SK-N-DZ (cell line): ENCODE results near the gene DDAH2.
A peak's percentile ranks its signal among the peaks of the same experiment; 100 is the strongest.
"Not testable (repeated sequence)": the region's sequence is repeated elsewhere in the genome, so short reads cannot be mapped to it uniquely, and the experiment has no call there.

Experiments
- DNase-seq: peaks from one replicate; pipeline ENCODE4 v3.0.0-alpha.2; 2015; ENCODE audit warnings: low spot score

Gene DDAH2

GRCh38 chr6:31713991-31714684 lies 15.0 kb downstream of the DDAH2 start:
- no peak for DNase-seq

- DNase-seq, result no peak
Observed at GRCh38 chr6:31713465-31713864, 15.6 kb downstream of the DDAH2 start.

- DNase-seq, result no peak
Observed at GRCh38 chr6:31712296-31712695, 16.8 kb downstream of the DDAH2 start.

GRCh38 chr6:31711233-31711632 lies 17.9 kb downstream of the DDAH2 start:
- DNase-seq, result no peak

- no peak for DNase-seq
Observed at GRCh38 chr6:31710523-31711219, 18.4 kb downstream of the DDAH2 start.

GRCh38 chr6:31709157-31709556 lies 19.9 kb downstream of the DDAH2 start:
- DNase-seq, result not testable (repeated sequence)

GRCh38 chr6:31708224-31708623 lies 20.9 kb downstream of the DDAH2 start:
- no peak for DNase-seq

- no peak for DNase-seq
Observed at GRCh38 chr6:31707701-31708100, 21.4 kb downstream of the DDAH2 start.

GRCh38 chr6:31706599-31706998 lies 22.5 kb downstream of the DDAH2 start, which contains the start of gene LY6G6F:
TSS of gene LY6G6F (plus strand) at chr6:31706866. CDS start at chr6:31706907, 41 bp downstream.
- no peak for DNase-seq

GRCh38 chr6:31705931-31706330 lies 23.2 kb downstream of the DDAH2 start:
- DNase-seq, result no peak

- peak; percentile 97 for DNase-seq
Observed at GRCh38 chr6:31702819-31703716, 26.0 kb downstream of the DDAH2 start, which contains the start of gene ABHD16A. TSS of gene ABHD16A (minus strand) at chr6:31703324. CDS start at chr6:31703281, 43 bp downstream.

GRCh38 chr6:31702405-31702818 lies 26.7 kb downstream of the DDAH2 start:
- DNase-seq, result no peak

GRCh38 chr6:31701666-31702404 lies 27.3 kb downstream of the DDAH2 start:
- DNase-seq, result no peak

- no peak for DNase-seq
Observed at GRCh38 chr6:31700740-31701401, 28.2 kb downstream of the DDAH2 start.

- DNase-seq, result no peak
Observed at GRCh38 chr6:31697555-31697954, 31.5 kb downstream of the DDAH2 start.

GRCh38 chr6:31693535-31693934 lies 35.6 kb downstream of the DDAH2 start:
- no peak for DNase-seq

- no peak for DNase-seq
Observed at GRCh38 chr6:31692886-31693285, 36.2 kb downstream of the DDAH2 start.

- DNase-seq, result no peak
Observed at GRCh38 chr6:31692353-31692752, 36.7 kb downstream of the DDAH2 start.

- no peak for DNase-seq
Observed at GRCh38 chr6:31691564-31692108, 37.5 kb downstream of the DDAH2 start.

- no peak for DNase-seq
Observed at GRCh38 chr6:31691078-31691463, 38.0 kb downstream of the DDAH2 start.
